SK-N-SH (cell line): ENCODE results near the gene RHOT1. TPM values are rescaled to one million over a fixed set of nuclear protein-coding genes. Genes with fewer than 3 reads are reported as not detected.
"Not testable (repeated sequence)": the region's sequence is repeated elsewhere in the genome, so short reads cannot be mapped to it uniquely, and the experiment has no call there.

Experiments
- CTCF ChIA-PET: fragments of 300-600, 350-600 bp; formaldehyde crosslinking; extraction: SDS; loops from one replicate; lab custom pipeline; 2021; lab: Yijun Ruan, JAX
- POLR2A ChIA-PET: fragments of 350-600 bp; sonication (Branson Sonifier 250); formaldehyde crosslinking; extraction: SDS; loops from one replicate; lab custom pipeline; 2020; ENCODE audit warnings: antibody characterized with exemption, inconsistent platforms; lab: Yijun Ruan, JAX
- DNase-seq: peaks from one replicate; pipeline ENCODE4 v3.0.0; 2012
- H2AFZ ChIP-seq: fragments of 200-600 bp; sonication (generic); 2 replicates; pipeline ENCODE4 v1.8.1; 2016; ENCODE audit warnings: antibody characterized with exemption, mild to moderate bottlenecking, low read depth
- H3F3A ChIP-seq: fragments of 200-600 bp; sonication (generic); replicated peaks from 2 replicates; pipeline ENCODE3; 2016; ENCODE audit warnings: antibody characterized with exemption, mild to moderate bottlenecking; ENCODE audit not compliant: insufficient read depth
- H3K27ac ChIP-seq, 2 experiments: fragments of 200-500 bp in 1 of 2; fragments of 200-600 bp in 1 of 2; sonication (Bioruptor generic) in 1 of 2; sonication (generic), shearing (Covaris generic) in 1 of 2; 2 replicates each; pipeline versions ENCODE4 v1.5.1 to v1.6.1; 2014 to 2016; ENCODE audit warnings: low read depth in 2 of 2, inconsistent platforms in 1 of 2, low read length in 1 of 2, mild to moderate bottlenecking in 1 of 2, mixed read lengths in 1 of 2
- H3K27me3 ChIP-seq: fragments of 200-600 bp; sonication (generic), shearing (Covaris generic); 2 replicates; pipeline ENCODE4 v1.6.1; 2016; ENCODE audit warnings: mixed run types; ENCODE audit not compliant: insufficient read depth
- H3K36me3 ChIP-seq, 2 experiments: fragments of 200-500 bp in 1 of 2; fragments of 200-600 bp in 1 of 2; sonication (Bioruptor generic) in 1 of 2; sonication (generic) in 1 of 2; replicated peaks in 1 of 2; 2 replicates each; pipeline versions ENCODE3 to v1.5.1; 2014 to 2016; ENCODE audit warnings: low read length in 1 of 2, mild to moderate bottlenecking in 1 of 2; ENCODE audit not compliant: insufficient read depth in 2 of 2, control insufficient read depth in 1 of 2
- H3K4me1 ChIP-seq, 2 experiments: fragments of 200-500 bp in 1 of 2; fragments of 200-600 bp in 1 of 2; sonication (Bioruptor generic) in 1 of 2; sonication (generic), shearing (Covaris generic) in 1 of 2; 2 replicates each; pipeline versions ENCODE4 v1.5.1 to v1.6.1; 2014 to 2016; ENCODE audit warnings: low read depth in 1 of 2, low read length in 1 of 2, mixed run types in 1 of 2; ENCODE audit not compliant: insufficient read depth in 2 of 2, control insufficient read depth in 1 of 2
- H3K4me2 ChIP-seq: fragments of 200-600 bp; sonication (generic), shearing (Covaris generic); 2 replicates; pipeline ENCODE4 v1.6.1; 2017; ENCODE audit warnings: mixed run types
- H3K4me3 ChIP-seq, 2 experiments: fragments of 200-500 bp in 1 of 2; fragments of 200-600 bp in 1 of 2; sonication (Bioruptor generic) in 1 of 2; sonication (generic), shearing (Covaris generic) in 1 of 2; 2 replicates each; pipeline versions ENCODE4 v1.5.1 to v1.8.1; 2014 to 2016; ENCODE audit warnings: low read depth in 2 of 2, inconsistent platforms in 1 of 2, low read length in 1 of 2, mild to moderate bottlenecking in 1 of 2, mixed read lengths in 1 of 2, moderate library complexity in 1 of 2
- H3K79me2 ChIP-seq: fragments of 200-600 bp; sonication (generic); 2 replicates; pipeline ENCODE4 v1.8.1; 2017; ENCODE audit warnings: mild to moderate bottlenecking; ENCODE audit not compliant: insufficient read depth
- H3K9ac ChIP-seq: fragments of 200-600 bp; sonication (generic); 2 replicates; pipeline ENCODE4 v1.6.1; 2017; ENCODE audit warnings: mixed run types
- H3K9me2 ChIP-seq: fragments of 200-600 bp; sonication (generic); 2 replicates; pipeline ENCODE4 v1.6.1; 2017; ENCODE audit warnings: mixed run types
- H3K9me3 ChIP-seq: fragments of 200-600 bp; sonication (generic); 2 replicates; pipeline ENCODE4 v1.6.1; 2017; ENCODE audit warnings: mixed run types, mild to moderate bottlenecking, moderate library complexity
- H4K20me1 ChIP-seq: fragments of 200-600 bp; sonication (generic); 2 replicates; pipeline ENCODE4 v1.6.1; 2017; ENCODE audit warnings: mild to moderate bottlenecking, mixed run types; ENCODE audit not compliant: insufficient read depth
- ELF1 ChIP-seq: IDR thresholded peaks from 2 replicates; pipeline ENCODE4 v1.4.0; 2012
- EZH2phosphoT487 ChIP-seq: fragments of 200-600 bp; sonication (generic); IDR thresholded peaks from 2 replicates; pipeline ENCODE4 v1.6.1; 2017; ENCODE audit warnings: low read depth, mixed run types, mild to moderate bottlenecking, antibody characterized with exemption, moderate library complexity, borderline replicate concordance
- FOSL2 ChIP-seq: IDR thresholded peaks from 2 replicates; pipeline ENCODE4 v1.4.0; 2012; ENCODE audit warnings: low read depth, mild to moderate bottlenecking, moderate library complexity, borderline replicate concordance
- FOXM1 ChIP-seq: IDR thresholded peaks from 2 replicates; pipeline ENCODE4 v1.4.0; 2012; ENCODE audit warnings: low read depth, mild to moderate bottlenecking
- GABPA ChIP-seq: IDR thresholded peaks from 2 replicates; pipeline ENCODE4 v1.4.0; 2012; ENCODE audit warnings: low read depth, mild to moderate bottlenecking
- GATA2 ChIP-seq: sonication (generic); formaldehyde crosslinking; IDR thresholded peaks from 2 replicates; pipeline ENCODE4 v1.5.0; 2020; ENCODE audit warnings: mild to moderate bottlenecking, missing genetic modification reagents
- JUND ChIP-seq: IDR thresholded peaks from 2 replicates; pipeline ENCODE4 v1.4.0; 2012
- MAX ChIP-seq: IDR thresholded peaks from 2 replicates; pipeline ENCODE4 v1.4.0; 2012; ENCODE audit warnings: low read depth
- MEF2A ChIP-seq: IDR thresholded peaks from 2 replicates; pipeline ENCODE4 v1.4.0; 2012; ENCODE audit warnings: low read depth, borderline replicate concordance
- NRF1 ChIP-seq: IDR thresholded peaks from 2 replicates; pipeline ENCODE4 v1.6.1; 2012; ENCODE audit warnings: low read depth, mild to moderate bottlenecking, low read length
- REST ChIP-seq: IDR thresholded peaks from 2 replicates; pipeline ENCODE4 v1.6.1; 2012; ENCODE audit warnings: mild to moderate bottlenecking, low read depth, low read length, moderate library complexity
- RFX5 ChIP-seq: IDR thresholded peaks from 2 replicates; pipeline ENCODE4 v1.6.1; 2012; ENCODE audit warnings: mild to moderate bottlenecking, improper control_type of control experiment, low read length
- TEAD4 ChIP-seq: IDR thresholded peaks from 2 replicates; pipeline ENCODE4 v1.4.0; 2012; ENCODE audit warnings: mild to moderate bottlenecking, borderline replicate concordance; ENCODE audit not compliant: insufficient read depth
- USF2 ChIP-seq: fragments of 150-350 bp; IDR thresholded peaks from 2 replicates; pipeline ENCODE4 v1.6.1; 2017; ENCODE audit warnings: antibody characterized with exemption, low read length, low read depth, borderline replicate concordance
- WGBS: methylation state at CpG from one replicate; pipeline ENCODE4 v1.1.6; 2017; ENCODE audit warnings: low lambda C conversion rate; 5-methylcytosine and 5-hydroxymethylcytosine counted together
- polyA plus RNA-seq, 3 experiments: library from polyadenylated mRNA; depleted of rRNA; stranded (reverse); fragments of >200 nt; gene quantifications; 2 replicates each; pipeline ENCODE4 v1.2.3, GENCODE V29; 2012

The RHOT1 gene
- polyA plus RNA-seq, 1 of the 3 experiments (the other 2 are of a cell fraction), result 25.0 TPM

GRCh38 chr17:32118088-32118487 lies 24.2 kb upstream of the RHOT1 start:
- H3K9me2 ChIP-seq, CTCF ChIA-PET: not testable (repeated sequence)

GRCh38 chr17:32118835-32119234 lies 23.5 kb upstream of the RHOT1 start:
- H3K9ac ChIP-seq, result no peak overlapping the region
- no peaks in the 10 kb centered on the region for H3K79me2 ChIP-seq
- H3K36me3 ChIP-seq, result no peaks in the 10 kb centered on the region
- WGBS, result 70% methylated on average over 4 of the region's 4 CpGs
- no peaks in the 10 kb centered on the region; the same call in 1 of the 2 replicates for H3K27me3 ChIP-seq
- no peak overlapping the region for H2AFZ ChIP-seq
- CTCF ChIA-PET, result no interaction called here
- POLR2A ChIA-PET, result no interaction called here
- H3K9me3 ChIP-seq, result no peaks in the 10 kb centered on the region
- no peak overlapping the region for H3K27ac ChIP-seq
- H4K20me1 ChIP-seq, result no peaks in the 10 kb centered on the region
- no peak overlapping the region for H3K4me2 ChIP-seq
- DNase-seq, result no peak
- H3K9me2 ChIP-seq, result no peaks in the 10 kb centered on the region
- H3K4me3 ChIP-seq, result no peak overlapping the region
- H3K4me1 ChIP-seq, result peaks cover 0 to 4% of the 10 kb centered on the region in 2 experiments; a peak in 1 of 4 replicates
- no peaks in the 10 kb centered on the region for H3F3A ChIP-seq
- TF ChIP-seq MAX (no peak), NRF1 (no peak), MEF2A (no peak), USF2 (no peak), FOSL2 (no peak), ELF1 (no peak), GABPA (no peak), GATA2 (CRISPR knock-in tag) (no peak), JUND (no peak), REST (no peak), EZH2phosphoT487 (no peak), TEAD4 (no peak), FOXM1 (no peak), RFX5 (no peak)

More at GRCh38 chr17:32118088-32118487, 24.2 kb upstream of the RHOT1 start:
- POLR2A ChIA-PET, H3K36me3 ChIP-seq, H3K27me3 ChIP-seq, H3F3A ChIP-seq, H3K4me1 ChIP-seq, H3K9me3 ChIP-seq, H3K9ac ChIP-seq, H3K79me2 ChIP-seq, H2AFZ ChIP-seq, DNase-seq, H3K4me2 ChIP-seq, H3K4me3 ChIP-seq, H3K27ac ChIP-seq, H4K20me1 ChIP-seq: not testable (repeated sequence)
- 91% methylated on average over 3 of the region's 3 CpGs for WGBS
